Testis (tissue), 5 donors: ENCODE measurements around the gene ZNRF4. TPM values are rescaled to one million over a fixed set of nuclear protein-coding genes. Genes with fewer than 3 reads are reported as not detected.
"Not testable (repeated sequence)": the region's sequence is repeated elsewhere in the genome, so short reads cannot be mapped to it uniquely, and the experiment has no call there.

Source experiments
- DNase-seq: peaks from one replicate; pipeline ENCODE4 v3.0.0-alpha.2; 2019
- H3K27ac ChIP-seq, 2 donors: fragments of 200-600 bp; sonication (generic); one replicate each; pipeline ENCODE4 v1.5.1; 2019
- H3K27me3 ChIP-seq: fragments of 200-600 bp; sonication (generic); one replicate; pipeline ENCODE4 v1.5.1; 2019
- H3K36me3 ChIP-seq: fragments of 200-600 bp; sonication (generic); one replicate; pipeline ENCODE4 v1.5.1; 2017; ENCODE audit warnings: low read depth; ENCODE audit errors: missing control alignments
- H3K4me1 ChIP-seq: fragments of 200-600 bp; sonication (generic); one replicate; pipeline ENCODE4 v1.5.1; 2019
- H3K4me3 ChIP-seq, 2 donors: fragments of 200-600 bp; sonication (generic); one replicate each; pipeline ENCODE4 v1.5.1; 2017 to 2019
- H3K9me3 ChIP-seq: fragments of 200-600 bp; sonication (generic); one replicate; pipeline ENCODE4 v1.5.1; 2017
- POLR2A ChIP-seq: fragments of 450-650 bp; IDR thresholded peaks from one replicate; pipeline ENCODE4 v1.6.1; 2017; ENCODE audit warnings: antibody characterized with exemption, mild to moderate bottlenecking, moderate library complexity
- WGBS, 2 donors: methylation state at CpG; one replicate each; pipeline ENCODE4 v1.1.5; 2018; 5-methylcytosine and 5-hydroxymethylcytosine counted together
- intact Hi-C: fragments of 100-400 bp; cut with DNase I; formaldehyde crosslinking; loops from one replicate; pipeline ENCODE4 v1.15.1; 2023; ENCODE audit warnings: low total_unique reads
- long read RNA-seq, 2 donors: transcript quantifications; one replicate each; lab custom pipeline, GENCODE V29; 2026
- polyA plus RNA-seq: library from polyadenylated mRNA; stranded (reverse); fragments of 350-450 nt; fragmentation: Illumina TruSeq; extraction: RNeasy Lipid Tissue Mini Kit (QIAGEN cat#74804); gene quantifications from one replicate; pipeline ENCODE4 v1.2.3, GENCODE V29; 2014; ENCODE audit warnings: low read depth, low replicate concordance; ENCODE audit not compliant: insufficient read depth
- total RNA-seq, 2 donors: library from RNA; depleted of rRNA; stranded (reverse); fragments of >200 nt; gene quantifications; one replicate each; pipeline ENCODE4 v1.2.3, GENCODE V29; 2016
- TF ChIP-seq, protein P1 (sequence below), 3 experiments: fragments of 450-650 bp in 2 of 3; fragments of 200-600 bp in 1 of 3; sonication (generic) in 1 of 3; IDR thresholded peaks; one replicate each; pipeline ENCODE4 v1.5.1; 2016 to 2019; ENCODE audit warnings: antibody characterized with exemption in 3 of 3, mild to moderate bottlenecking in 2 of 3, moderate library complexity in 1 of 3

The ZNRF4 gene, protein sequence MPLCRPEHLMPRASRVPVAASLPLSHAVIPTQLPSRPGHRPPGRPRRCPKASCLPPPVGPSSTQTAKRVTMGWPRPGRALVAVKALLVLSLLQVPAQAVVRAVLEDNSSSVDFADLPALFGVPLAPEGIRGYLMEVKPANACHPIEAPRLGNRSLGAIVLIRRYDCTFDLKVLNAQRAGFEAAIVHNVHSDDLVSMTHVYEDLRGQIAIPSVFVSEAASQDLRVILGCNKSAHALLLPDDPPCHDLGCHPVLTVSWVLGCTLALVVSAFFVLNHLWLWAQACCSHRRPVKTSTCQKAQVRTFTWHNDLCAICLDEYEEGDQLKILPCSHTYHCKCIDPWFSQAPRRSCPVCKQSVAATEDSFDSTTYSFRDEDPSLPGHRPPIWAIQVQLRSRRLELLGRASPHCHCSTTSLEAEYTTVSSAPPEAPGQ
- total RNA-seq, result 100 to 1,000 TPM in 1 of 2 donors, 10 to 100 TPM in 1; 74.1 to 137 TPM
- 147 TPM for polyA plus RNA-seq
- long read RNA-seq, donor 1, result 0 reads
- long read RNA-seq, donor 2, result 0 reads

DNA sequence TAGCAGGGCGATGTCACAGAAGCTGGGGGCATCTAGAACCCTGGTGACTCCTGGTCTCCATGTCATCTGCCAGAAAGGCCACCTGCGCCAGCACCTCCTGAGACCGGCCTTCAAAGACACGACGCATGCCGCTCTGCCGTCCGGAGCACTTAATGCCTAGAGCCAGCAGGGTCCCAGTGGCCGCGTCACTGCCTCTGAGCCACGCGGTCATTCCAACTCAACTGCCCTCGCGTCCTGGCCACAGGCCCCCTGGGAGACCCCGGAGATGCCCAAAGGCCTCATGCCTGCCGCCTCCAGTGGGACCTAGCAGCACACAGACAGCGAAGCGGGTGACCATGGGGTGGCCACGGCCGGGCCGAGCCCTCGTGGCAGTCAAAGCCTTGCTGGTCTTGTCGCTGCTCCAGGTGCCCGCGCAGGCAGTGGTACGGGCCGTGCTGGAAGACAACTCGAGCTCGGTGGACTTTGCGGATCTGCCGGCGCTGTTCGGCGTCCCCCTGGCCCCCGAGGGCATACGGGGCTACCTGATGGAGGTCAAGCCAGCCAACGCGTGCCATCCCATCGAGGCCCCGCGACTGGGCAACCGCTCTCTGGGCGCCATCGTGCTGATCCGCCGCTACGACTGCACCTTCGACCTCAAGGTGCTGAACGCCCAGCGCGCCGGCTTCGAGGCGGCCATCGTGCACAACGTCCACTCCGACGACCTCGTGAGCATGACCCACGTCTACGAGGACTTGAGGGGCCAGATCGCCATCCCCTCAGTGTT, at the start of gene ZNRF4:
Gene ZNRF4 (plus strand): TSS at position 51 of the 763 bp plus-strand sequence. CDS start 75 bp downstream, at position 126.
- Histone ChIP-seq H3K4me3 (no peak within 1 kb of the TSS), H3K9me3 (no peaks in the 10 kb centered on the region), H3K4me1 (no peaks in the 10 kb centered on the region), H3K36me3 (no peaks in the 10 kb centered on the region), H3K27me3 (no peaks in the 10 kb centered on the region), H3K27ac (no peak within 1 kb of the TSS)
- intact Hi-C loops, result no loop called here
- WGBS, 2 donors, result 90 to 94% methylated on average over 31 to 55 of the region's 62 CpGs
- DNase-seq, result no peak
- TF ChIP-seq, protein P1, sequence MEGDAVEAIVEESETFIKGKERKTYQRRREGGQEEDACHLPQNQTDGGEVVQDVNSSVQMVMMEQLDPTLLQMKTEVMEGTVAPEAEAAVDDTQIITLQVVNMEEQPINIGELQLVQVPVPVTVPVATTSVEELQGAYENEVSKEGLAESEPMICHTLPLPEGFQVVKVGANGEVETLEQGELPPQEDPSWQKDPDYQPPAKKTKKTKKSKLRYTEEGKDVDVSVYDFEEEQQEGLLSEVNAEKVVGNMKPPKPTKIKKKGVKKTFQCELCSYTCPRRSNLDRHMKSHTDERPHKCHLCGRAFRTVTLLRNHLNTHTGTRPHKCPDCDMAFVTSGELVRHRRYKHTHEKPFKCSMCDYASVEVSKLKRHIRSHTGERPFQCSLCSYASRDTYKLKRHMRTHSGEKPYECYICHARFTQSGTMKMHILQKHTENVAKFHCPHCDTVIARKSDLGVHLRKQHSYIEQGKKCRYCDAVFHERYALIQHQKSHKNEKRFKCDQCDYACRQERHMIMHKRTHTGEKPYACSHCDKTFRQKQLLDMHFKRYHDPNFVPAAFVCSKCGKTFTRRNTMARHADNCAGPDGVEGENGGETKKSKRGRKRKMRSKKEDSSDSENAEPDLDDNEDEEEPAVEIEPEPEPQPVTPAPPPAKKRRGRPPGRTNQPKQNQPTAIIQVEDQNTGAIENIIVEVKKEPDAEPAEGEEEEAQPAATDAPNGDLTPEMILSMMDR (IDR thresholded peaks at IDR 0.05), result no peak
- TF ChIP-seq POLR2A, result no peak

DNA sequence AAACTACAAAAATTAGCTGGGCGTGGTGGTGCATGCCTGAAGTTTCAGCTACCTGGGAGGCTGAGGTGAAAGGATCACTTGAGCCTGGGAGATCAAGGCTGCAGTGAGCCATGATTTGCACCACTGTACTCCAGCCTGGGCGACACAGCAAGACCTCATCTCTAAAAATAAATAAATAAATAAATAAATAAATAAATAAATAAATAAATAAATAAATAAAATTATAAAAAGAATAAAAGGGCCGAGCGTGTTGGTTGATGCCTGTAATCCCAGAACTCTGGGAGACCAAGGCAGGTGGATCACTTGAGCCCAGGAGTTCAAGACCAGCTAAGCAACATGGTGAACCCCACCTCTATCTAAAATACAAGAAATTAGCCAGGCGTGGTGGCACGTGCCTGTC, 49.0 kb upstream of the ZNRF4 start:
- H3K27ac ChIP-seq, H3K36me3 ChIP-seq, H3K4me1 ChIP-seq, intact Hi-C loops, DNase-seq, H3K27me3 ChIP-seq, H3K4me3 ChIP-seq, H3K9me3 ChIP-seq: not testable (repeated sequence)
- whole genome bisulfite sequencing, 2 donors, result 85 to 88% methylated on average over 6 of the region's 6 CpGs

DNA sequence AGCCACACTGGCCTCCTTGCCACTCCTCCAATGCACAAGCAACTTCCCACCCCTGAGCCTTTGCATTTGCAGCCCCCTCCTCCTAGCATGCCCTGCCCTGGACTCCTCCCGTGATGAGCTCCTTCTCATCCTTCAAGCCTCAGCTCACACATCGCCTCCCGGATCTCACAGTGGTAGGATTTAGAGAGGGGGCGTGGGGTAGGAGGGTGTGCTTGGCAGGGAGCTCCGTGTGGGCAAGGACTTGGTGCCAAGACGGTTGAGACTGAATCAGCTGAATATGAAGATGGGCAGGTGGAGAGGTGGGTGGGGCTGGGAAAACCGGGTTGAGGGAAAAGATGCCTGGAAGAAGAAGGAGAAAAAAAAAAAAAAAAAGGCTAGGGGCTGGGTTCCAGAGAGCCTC, 48.4 kb upstream of the ZNRF4 start:
- Histone ChIP-seq H3K4me3 (no peak overlapping the region), H3K36me3 (no peaks in the 10 kb centered on the region), H3K27me3 (no peaks in the 10 kb centered on the region), H3K4me1 (no peaks in the 10 kb centered on the region), H3K9me3 (no peaks in the 10 kb centered on the region), H3K27ac (no peak overlapping the region)
- DNase-seq, result no peak
- TF ChIP-seq, protein P1 (IDR thresholded peaks at IDR 0.05), result no peak
- no peak for TF ChIP-seq POLR2A
- 49 to 54% methylated on average over 7 of the region's 7 CpGs for WGBS, 2 donors
- intact Hi-C loops, result no loop called here

DNA sequence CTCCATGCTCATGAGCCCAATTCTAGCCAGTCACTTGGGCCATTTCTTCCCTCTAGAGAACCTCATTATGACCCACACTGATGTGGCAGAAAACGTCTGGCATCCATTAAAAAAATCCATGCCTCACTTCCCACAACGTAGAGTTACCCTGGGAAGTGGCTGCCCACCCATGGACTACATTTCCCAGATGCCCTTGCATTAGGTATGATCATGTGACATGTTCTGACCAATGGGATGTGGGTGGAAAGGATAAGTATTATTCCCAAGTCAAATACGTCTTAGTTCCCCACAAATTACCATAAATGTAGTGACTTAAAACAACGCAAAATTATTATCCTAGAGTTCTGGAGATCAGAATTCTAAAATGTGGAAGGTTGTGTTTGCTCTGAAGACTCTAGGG, 47.9 kb upstream of the ZNRF4 start:
- Histone ChIP-seq H3K9me3 (no peaks in the 10 kb centered on the region), H3K36me3 (no peaks in the 10 kb centered on the region), H3K4me1 (no peaks in the 10 kb centered on the region), H3K4me3 (no peak overlapping the region), H3K27ac (no peak overlapping the region), H3K27me3 (no peaks in the 10 kb centered on the region)
- 20 to 26% methylated on average over 4 of the region's 4 CpGs for WGBS, 2 donors
- DNase-seq, result peak; percentile 43
- intact Hi-C loops, result no loop called here
- TF ChIP-seq, protein P1 (IDR thresholded peaks at IDR 0.05), result no peak
- TF ChIP-seq POLR2A, result no peak
